ENCODE results near the gene SLC26A4.
A peak's percentile ranks its signal among the peaks of the same experiment; 100 is the strongest.

The SLC26A4 gene

DNA sequence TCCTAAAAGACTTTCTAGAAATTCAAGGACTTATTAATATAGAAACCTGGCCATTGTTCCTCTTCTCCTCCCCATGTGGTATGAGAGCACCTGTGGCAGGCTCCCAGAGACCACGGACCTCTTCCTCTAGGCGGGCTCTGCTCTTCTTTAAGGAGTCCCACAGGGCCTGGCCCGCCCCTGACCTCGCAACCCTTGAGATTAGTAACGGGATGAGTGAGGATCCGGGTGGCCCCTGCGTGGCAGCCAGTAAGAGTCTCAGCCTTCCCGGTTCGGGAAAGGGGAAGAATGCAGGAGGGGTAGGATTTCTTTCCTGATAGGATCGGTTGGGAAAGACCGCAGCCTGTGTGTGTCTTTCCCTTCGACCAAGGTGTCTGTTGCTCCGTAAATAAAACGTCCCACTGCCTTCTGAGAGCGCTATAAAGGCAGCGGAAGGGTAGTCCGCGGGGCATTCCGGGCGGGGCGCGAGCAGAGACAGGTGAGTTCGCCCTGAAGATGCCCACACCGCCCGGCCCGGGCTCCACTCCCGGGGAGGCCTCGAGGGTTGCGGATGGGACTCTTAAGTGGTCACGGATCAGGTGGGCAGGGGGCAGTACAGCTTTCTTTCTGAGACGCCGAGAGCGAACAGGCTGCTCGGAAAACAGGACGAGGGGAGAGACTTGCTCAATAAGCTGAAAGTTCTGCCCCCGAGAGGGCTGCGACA, at the start of gene SLC26A4:
Gene SLC26A4 (plus strand): TSS at position 448 of the 700 bp plus-strand sequence. CDS start 814 bp downstream, outside the sequence.
- TF ChIP-seq, protein P1, sequence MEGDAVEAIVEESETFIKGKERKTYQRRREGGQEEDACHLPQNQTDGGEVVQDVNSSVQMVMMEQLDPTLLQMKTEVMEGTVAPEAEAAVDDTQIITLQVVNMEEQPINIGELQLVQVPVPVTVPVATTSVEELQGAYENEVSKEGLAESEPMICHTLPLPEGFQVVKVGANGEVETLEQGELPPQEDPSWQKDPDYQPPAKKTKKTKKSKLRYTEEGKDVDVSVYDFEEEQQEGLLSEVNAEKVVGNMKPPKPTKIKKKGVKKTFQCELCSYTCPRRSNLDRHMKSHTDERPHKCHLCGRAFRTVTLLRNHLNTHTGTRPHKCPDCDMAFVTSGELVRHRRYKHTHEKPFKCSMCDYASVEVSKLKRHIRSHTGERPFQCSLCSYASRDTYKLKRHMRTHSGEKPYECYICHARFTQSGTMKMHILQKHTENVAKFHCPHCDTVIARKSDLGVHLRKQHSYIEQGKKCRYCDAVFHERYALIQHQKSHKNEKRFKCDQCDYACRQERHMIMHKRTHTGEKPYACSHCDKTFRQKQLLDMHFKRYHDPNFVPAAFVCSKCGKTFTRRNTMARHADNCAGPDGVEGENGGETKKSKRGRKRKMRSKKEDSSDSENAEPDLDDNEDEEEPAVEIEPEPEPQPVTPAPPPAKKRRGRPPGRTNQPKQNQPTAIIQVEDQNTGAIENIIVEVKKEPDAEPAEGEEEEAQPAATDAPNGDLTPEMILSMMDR (IDR thresholded peaks at IDR 0.05; ENCODE audit: control insufficient read depth, extremely low read depth, insufficient read depth): no peak
- no peak for DNase-seq (ENCODE audit: low read depth)
- H3K4me3 ChIP-seq (ENCODE audit: low read depth, low read length): peak within 1 kb of the TSS; percentile 55

GRCh38 chr7:107613439-107613838, 47.2 kb upstream of the SLC26A4 start:
- no peak overlapping the region for H3K4me3 ChIP-seq (ENCODE audit: low read depth, low read length)
- DNase-seq (ENCODE audit: low read depth): no peak
- TF ChIP-seq, protein P1 (IDR thresholded peaks at IDR 0.05; ENCODE audit: control insufficient read depth, extremely low read depth, insufficient read depth): no peak

- TF ChIP-seq, protein P1 (IDR thresholded peaks at IDR 0.05; ENCODE audit: control insufficient read depth, extremely low read depth, insufficient read depth): no peak
- no peak for DNase-seq (ENCODE audit: low read depth)
- no peak overlapping the region for H3K4me3 ChIP-seq (ENCODE audit: low read depth, low read length)
Observed at GRCh38 chr7:107613948-107614347, 46.7 kb upstream of the SLC26A4 start.

GRCh38 chr7:107614425-107614824, 46.2 kb upstream of the SLC26A4 start:
- no peak for DNase-seq (ENCODE audit: low read depth)
- TF ChIP-seq, protein P1 (IDR thresholded peaks at IDR 0.05; ENCODE audit: control insufficient read depth, extremely low read depth, insufficient read depth): no peak
- 0 out of 2 replicates have a peak overlapping the region, but pooled peaks have one; percentile 1 for H3K4me3 ChIP-seq (ENCODE audit: low read depth, low read length)

- no peak for DNase-seq (ENCODE audit: low read depth)
- no peak overlapping the region for H3K4me3 ChIP-seq (ENCODE audit: low read depth, low read length)
- TF ChIP-seq, protein P1 (IDR thresholded peaks at IDR 0.05; ENCODE audit: control insufficient read depth, extremely low read depth, insufficient read depth): no peak
Observed at GRCh38 chr7:107615910-107616680, 44.5 kb upstream of the SLC26A4 start.

- TF ChIP-seq, protein P1 (IDR thresholded peaks at IDR 0.05; ENCODE audit: control insufficient read depth, extremely low read depth, insufficient read depth): no peak
- no peak for DNase-seq (ENCODE audit: low read depth)
- no peak overlapping the region for H3K4me3 ChIP-seq (ENCODE audit: low read depth, low read length)
Observed at GRCh38 chr7:107622429-107622828, 38.2 kb upstream of the SLC26A4 start.
